ENCODE data around the gene KCNJ3.

Gene KCNJ3, protein sequence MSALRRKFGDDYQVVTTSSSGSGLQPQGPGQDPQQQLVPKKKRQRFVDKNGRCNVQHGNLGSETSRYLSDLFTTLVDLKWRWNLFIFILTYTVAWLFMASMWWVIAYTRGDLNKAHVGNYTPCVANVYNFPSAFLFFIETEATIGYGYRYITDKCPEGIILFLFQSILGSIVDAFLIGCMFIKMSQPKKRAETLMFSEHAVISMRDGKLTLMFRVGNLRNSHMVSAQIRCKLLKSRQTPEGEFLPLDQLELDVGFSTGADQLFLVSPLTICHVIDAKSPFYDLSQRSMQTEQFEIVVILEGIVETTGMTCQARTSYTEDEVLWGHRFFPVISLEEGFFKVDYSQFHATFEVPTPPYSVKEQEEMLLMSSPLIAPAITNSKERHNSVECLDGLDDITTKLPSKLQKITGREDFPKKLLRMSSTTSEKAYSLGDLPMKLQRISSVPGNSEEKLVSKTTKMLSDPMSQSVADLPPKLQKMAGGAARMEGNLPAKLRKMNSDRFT

GRCh38 chr2:154698296-154698720 lies at the start of gene KCNJ3:
Gene KCNJ3, plus strand, starts transcription at chr2:154698695. Its CDS starts 81 bp downstream, at chr2:154698776.
- no peak for DNase-seq (ENCODE audit: low spot score)

- no peak for DNase-seq (ENCODE audit: low spot score)
Observed at GRCh38 chr2:154655499-154655898, 43.0 kb upstream of the KCNJ3 start.

GRCh38 chr2:154658854-154659253 lies 39.6 kb upstream of the KCNJ3 start:
- DNase-seq (ENCODE audit: low spot score) = no peak

DNA sequence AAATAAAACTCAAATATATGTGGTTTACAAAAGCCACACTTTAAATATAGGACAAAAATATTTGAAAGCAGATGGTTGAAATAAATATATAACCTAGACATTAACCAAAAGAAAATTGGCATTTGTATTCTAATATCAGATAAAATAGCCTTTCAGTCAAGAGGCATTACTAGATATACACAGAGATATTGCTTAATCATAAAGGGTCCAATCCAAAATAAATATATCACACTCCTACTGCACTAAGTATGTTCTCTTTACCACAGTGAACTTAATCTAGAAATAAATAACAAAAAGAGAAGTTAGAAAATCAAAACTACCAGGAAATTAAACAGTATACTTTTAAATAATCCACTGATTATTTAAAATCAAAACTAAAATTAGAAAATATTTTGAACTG lies 34.2 kb upstream of the KCNJ3 start:
- no peak for DNase-seq (ENCODE audit: low spot score)

DNA sequence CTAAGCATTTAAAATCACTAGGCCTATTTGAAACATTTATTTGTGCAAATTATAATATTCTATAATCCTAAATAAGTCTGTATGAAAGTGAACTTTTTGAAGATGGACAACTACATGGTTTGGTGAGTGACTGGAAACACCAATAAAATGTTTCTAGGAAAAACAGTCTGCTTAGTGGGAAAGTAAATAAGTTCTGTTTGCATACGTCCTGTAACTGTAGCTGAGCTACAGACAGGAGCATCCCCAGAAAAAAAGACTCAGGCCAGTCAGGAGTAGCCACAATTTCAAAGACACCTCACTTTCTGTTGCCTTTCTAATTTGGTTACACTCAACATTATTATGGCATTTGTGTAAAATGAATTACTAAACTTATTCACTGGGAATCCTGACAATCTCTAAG lies 28.4 kb upstream of the KCNJ3 start:
- no peak for DNase-seq (ENCODE audit: low spot score)

GRCh38 chr2:154673694-154674093 lies 24.8 kb upstream of the KCNJ3 start:
- no peak for DNase-seq (ENCODE audit: low spot score)

GRCh38 chr2:154677401-154677800 lies 21.1 kb upstream of the KCNJ3 start:
- no peak for DNase-seq (ENCODE audit: low spot score)

DNA sequence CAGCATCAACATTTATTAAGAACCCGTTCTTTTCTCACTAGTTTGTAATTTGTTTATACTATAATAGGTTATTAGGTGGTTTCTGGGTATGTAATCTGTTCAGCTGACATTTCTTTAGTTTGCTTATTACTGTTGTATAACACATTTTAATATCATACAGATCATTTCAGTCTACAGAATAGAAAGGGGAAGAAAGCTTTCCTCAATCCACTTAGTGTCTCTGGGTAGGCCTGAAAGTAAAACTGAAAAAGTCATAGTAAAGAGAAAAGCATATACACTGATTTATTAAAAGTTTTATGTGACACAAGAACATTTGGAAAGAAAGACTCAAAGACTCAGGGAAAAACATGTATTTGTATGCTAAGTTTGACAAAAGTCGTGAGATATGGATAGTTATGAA lies 16.8 kb upstream of the KCNJ3 start:
- DNase-seq (ENCODE audit: low spot score) = no peak

- DNase-seq (ENCODE audit: low spot score) = no peak
Observed at GRCh38 chr2:154686162-154686561, 12.3 kb upstream of the KCNJ3 start.

GRCh38 chr2:154688373-154688772 lies 10.1 kb upstream of the KCNJ3 start:
- no peak for DNase-seq (ENCODE audit: low spot score)

GRCh38 chr2:154689158-154689557 lies 9.3 kb upstream of the KCNJ3 start:
- no peak for DNase-seq (ENCODE audit: low spot score)

DNA sequence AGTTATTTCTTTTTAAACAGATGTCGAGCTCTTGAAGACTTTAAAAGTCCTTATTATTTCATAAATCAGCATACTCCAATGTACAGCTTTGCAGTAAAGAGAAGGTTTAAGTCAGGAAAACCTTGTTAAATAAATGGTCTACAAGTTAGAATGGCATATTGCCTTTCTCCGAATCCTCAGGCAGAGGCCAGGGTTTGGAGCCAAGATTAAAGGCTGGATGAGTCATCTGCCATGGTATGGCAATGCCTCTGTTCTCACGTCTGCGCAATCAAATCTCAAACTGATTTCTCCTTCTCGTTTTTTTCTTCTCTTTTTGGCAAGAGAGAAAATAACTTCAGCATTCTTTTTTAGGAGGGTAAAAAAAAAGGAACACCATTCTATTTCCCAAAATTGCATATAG lies 5.6 kb upstream of the KCNJ3 start:
- DNase-seq (ENCODE audit: low spot score) = no peak

- DNase-seq (ENCODE audit: low spot score) = no peak
Observed at GRCh38 chr2:154693741-154694340, 4.7 kb upstream of the KCNJ3 start.

DNA sequence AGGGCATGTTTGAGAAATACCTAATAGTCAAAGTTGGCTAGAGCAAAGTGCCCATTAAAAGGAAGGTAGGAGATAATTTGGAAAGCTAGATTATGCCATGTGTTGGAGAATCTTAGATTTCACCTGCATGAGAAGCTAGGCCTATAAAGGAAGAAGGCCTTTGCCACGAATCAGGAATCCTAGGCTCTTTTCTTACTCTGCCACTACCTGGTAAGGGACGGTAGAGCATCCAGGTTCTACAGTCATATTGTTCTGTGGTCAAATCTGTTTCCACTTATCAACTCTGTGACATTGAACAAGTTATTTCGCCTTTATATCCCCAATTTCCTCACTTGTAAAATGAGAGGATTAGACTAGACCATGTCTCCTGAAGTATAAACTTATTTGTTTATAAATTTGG lies 3.6 kb upstream of the KCNJ3 start:
- DNase-seq (ENCODE audit: low spot score) = no peak

DNA sequence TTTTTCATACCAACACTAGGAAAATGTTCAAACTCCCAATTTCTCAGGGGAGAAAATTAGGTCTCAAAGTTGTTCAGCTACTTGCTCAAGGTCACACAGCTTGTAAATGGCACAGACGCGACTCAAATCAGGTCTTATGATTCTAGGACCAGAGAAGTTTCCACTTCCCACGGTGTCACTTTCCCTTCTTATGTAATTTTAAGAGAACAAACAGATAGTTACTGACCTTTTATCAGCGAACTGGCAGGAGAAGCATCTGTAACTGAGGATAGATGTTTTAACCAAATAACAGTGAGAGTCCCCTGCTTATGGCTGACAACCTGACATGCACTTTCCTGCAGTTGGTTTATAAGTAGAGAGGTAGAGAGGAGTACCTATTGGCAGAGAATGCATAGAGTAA lies 2.1 kb upstream of the KCNJ3 start:
- no peak for DNase-seq (ENCODE audit: low spot score)

GRCh38 chr2:154696810-154697417 lies 1.6 kb upstream of the KCNJ3 start:
- DNase-seq (ENCODE audit: low spot score) = no peak

DNA sequence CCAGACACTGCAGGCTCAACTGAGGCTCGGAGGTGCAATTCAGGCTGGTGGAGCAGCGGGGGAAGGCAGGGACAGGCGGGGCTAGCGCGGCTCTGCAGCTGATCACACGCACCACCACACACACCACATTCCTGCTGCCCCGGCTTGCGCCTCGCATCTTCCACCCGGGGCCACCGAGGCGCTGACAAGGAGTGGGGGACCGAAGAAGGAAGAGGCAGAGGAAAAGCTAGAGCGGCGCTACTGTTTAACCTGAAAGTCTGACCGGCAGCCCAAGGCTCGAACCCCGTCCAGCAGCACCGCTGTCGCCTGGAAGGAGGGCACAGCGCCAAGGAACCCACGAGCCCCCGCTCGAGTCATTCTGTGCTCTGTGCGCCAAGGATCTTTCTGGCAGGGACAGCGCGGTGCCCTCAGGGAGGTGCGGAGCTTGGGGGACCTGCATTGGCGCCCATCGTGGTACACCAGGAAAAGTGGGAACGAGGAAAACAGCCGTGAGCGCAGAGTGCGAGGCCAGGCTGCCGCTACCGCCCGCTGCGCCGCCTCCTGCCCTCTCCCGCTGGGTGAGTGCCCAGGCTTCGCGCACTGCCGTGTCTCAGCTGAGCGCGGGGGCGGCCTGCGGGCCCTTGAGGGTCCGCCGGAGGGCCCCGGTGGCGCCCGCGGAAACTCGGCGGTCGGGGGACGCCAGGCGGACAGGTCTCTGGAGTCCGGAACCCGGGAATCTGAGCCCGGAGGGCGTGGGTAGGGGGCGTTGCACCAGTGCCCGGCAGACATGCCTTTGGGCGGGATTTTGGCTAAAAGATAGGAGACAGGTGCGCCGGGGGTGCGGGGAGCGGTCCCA lies 860 bp upstream of the KCNJ3 start:
- DNase-seq (ENCODE audit: low spot score) = no peak

GRCh38 chr2:154698721-154699574 lies 453 bp downstream of the KCNJ3 start:
- no peak for DNase-seq (ENCODE audit: low spot score)

DNA sequence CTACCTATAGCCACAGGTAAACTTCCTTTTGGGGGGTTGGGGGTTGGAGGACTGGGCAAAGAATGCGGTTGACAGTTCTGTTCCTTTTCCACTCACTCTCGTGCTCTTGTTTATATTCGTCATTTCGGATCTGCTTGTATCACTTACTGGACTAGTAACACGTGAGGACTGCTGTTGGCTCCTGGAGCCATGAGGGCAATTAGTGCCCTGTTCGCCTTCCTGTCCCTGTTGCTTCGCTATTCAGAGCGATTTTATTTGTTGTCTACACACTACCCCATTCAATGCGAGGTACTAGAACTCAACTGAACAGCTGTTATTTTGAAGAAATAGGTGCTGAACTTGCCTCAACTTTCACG lies 1.1 kb downstream of the KCNJ3 start:
- no peak for DNase-seq (ENCODE audit: low spot score)

DNA sequence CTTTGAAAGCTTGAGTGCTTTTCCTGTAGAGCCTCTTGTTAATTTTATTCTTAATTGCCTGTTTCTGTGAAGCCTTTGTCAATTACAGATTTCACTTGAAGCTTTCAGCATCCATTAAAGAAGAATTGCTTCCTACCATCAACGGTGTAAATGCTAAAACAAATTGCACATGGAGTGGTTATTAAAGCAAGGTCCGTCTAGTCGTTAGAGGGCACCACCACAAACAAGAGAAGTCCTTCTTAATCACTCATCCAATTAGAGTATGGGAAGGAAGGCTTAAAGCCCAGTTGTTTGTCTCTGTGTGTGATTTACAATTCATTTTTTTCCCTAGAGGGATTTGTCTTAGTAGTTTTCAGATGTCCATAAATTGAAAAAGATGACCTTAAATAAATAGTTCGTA lies 1.6 kb downstream of the KCNJ3 start:
- no peak for DNase-seq (ENCODE audit: low spot score)

GRCh38 chr2:154704991-154705390 lies 6.5 kb downstream of the KCNJ3 start:
- no peak for DNase-seq (ENCODE audit: low spot score)

Data from hematopoietic multipotent progenitor cell treated with erythropoietin and hydrocortisone succinate and interleukin-3 and kit ligand, for 17 days (in vitro differentiated cells).